NCI-H2107 treated with DMSO at 0.1 percent for 48 hours (cell line): Measurements from ENCODE around the gene CCDC3.

Source experiments
- DNase-seq: peaks from one replicate; lab custom pipeline; 2025; ENCODE audit not compliant: unreplicated experiment; lab: John Stamatoyannopoulos, UW

Gene CCDC3

GRCh38 chr10:12927896-12928295 is 73.6 kb downstream of the CCDC3 start:
- DNase-seq: no peak

DNA sequence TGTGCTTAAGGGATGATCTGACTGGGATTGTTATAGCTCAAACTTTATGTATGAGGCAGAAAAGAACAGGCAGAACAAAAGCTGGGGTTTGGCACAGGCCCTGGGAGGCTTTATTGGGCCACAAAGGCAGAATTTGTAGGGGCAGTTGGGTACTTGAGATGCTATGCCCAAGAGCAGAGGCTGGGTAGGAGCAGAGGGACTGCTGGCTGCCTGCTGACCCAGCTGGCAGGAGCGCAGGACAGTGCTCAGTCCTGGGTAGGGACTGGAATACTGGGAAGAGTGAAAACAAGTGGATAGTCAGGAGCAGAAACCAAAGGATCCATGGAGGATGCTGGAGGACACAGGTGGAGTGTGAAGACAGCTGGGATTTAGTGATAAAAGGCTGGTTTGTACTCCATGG is 75.7 kb downstream of the CCDC3 start:
- no peak for DNase-seq

DNA sequence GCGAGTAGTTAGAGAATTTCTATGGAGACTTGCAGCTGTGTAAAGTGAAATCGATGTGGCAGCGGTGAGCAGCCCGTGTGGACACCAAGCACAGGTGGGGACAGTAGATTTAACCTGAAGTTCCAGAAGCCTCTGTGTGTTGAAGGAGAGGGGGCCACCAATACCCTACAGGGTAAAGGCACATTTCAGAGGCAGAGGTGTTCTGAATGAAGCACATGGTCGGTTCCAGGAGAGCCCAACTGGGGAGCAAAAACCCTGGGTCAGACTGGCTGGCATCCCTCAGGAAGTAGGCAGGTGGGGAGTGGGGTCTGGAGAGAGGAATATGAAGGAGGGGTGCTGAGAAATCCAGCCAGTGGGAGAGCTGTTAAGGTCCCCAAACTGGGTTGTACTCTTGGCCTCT is 76.6 kb downstream of the CCDC3 start:
- DNase-seq: no peak

DNA sequence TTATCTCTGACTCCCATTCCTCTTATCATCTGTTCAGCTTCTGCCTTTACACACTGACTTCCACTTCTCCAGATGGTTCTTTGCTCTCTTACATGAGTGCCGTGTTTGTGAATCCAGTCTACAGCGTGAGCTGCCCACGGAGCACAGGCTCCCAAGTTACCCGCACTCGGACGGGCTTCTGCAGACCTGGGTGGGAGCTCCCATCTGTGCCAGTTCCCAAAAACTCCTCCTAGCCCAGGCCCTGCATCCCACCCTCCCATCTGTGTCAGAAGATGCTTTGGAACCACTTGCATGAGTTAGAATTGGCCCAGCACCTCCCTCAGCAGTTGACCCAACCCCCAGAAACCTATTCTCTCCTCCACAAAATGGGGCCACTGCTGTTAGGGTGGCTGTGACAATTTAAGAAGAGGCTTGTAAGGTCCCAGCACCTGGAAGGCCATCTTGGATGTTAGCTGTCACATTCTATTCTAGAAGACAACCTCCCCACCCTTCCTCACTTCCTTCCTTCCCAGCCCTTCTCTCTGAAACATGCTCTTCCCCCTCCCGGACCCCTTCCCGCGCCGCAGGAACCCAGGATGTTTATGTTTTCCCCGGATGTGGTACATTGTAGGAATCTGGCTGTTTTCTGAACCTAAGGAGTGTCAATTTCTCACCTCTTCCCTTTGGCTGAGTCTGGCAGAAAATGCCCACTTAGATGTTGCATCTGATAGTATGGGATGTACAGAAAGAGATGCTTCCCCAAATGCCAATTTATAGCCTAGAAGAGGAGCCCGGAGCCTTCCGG is 79.2 kb downstream of the CCDC3 start:
- no peak for DNase-seq

DNA sequence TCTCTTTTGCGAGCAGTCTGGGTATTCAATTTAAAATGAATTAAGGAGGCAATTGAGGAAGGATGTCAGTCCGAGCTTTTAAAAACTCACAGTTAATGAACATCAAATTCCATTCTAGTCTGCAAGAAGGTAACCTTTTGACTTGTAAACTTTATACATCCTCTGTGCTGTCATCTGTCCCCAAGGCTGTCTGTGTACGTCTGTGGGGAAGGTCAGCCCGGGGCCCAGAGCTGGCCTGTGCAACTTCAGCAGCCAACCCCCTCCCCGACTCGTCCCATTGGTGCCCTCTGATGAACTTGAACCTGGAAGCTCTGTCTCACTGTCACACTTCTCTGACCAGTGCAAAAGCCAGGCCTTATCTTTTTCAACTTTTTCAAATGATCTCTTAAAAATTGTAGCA is 80.3 kb downstream of the CCDC3 start:
- no peak for DNase-seq

DNA sequence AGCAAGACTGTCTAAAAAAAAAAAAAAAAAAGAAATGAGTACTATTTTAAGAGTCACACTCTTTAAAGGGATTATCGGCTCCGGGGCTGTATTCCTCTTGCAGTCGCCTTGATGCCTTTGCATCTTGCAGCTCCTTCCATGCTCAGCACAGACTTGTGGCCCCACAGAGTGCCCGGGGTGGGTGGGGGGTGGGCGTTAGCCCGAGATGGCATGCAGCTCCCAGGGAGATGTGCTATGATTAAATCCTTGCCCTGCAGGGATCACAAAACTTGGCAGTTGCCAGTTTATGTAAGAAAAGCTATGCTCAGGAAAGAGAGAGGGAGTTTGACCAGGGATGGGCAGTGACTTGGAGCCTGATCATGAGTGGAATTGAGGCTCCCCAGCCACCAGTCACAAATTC is 81.9 kb downstream of the CCDC3 start:
- no peak for DNase-seq

GRCh38 chr10:12916587-12916986 is 84.9 kb downstream of the CCDC3 start:
- DNase-seq: no peak

GRCh38 chr10:12915637-12916168 is 85.8 kb downstream of the CCDC3 start:
- no peak for DNase-seq

DNA sequence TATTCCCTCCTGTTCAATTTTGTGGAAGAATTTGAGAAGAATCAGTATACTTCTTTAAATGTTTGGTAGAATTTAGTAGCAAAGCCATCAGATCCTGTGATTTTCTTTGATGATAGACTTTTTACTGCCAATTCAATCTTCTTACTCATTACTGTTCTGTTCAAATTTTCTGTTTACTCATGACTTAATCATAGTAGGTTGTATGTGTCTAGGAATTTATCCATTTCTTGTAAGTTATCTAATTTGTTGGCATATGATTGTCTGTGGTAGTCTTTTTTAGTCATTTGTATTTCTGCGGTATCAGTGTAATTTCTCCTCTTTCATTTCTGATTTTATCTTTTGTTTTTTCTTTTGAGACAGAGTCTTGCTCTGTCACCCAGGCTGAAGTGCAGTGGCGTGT is 87.4 kb downstream of the CCDC3 start:
- no peak for DNase-seq

GRCh38 chr10:12911795-12912194 is 89.7 kb downstream of the CCDC3 start:
- no peak for DNase-seq

GRCh38 chr10:12910835-12911234 is 90.7 kb downstream of the CCDC3 start:
- DNase-seq: no peak

DNA sequence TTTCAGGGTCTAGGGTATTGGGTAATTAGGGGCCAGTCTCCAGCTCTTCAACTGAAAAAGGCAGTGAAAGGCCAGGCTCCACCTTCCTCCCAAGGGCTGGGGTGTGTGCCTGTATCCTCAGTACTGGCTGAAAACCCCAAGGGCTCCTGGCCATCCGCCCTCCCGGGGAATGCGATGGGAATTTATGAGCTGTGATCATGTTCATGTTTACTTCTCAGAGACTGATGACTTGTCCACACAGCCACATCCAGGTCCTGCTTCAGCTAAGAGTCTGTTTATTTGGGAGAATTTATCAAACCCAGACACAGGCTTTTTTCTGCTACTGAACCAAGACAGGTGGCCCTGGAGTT is 91.7 kb downstream of the CCDC3 start:
- DNase-seq: no peak

GRCh38 chr10:12909182-12909835 is 92.2 kb downstream of the CCDC3 start:
- DNase-seq: no peak

DNA sequence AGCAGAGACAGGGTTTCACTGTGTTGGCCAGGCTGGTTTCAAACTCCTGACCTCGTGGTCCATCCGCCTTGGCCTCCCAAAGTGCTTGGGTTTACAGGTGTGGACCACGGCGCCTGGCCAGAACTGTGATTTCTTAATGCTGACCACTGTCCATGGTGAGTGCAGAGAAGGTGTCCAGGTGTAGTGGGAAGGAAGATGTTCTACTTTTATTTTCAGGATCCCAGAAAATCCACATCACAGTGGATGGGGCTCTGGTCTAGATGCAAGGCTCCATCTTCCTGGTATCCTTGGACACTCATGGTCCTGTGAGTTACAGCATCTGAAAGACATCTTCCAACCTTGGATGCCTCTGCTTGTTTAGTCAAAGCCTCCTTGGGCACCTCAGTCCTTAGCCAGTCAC is 92.7 kb downstream of the CCDC3 start:
- DNase-seq: no peak

GRCh38 chr10:12907656-12908055 is 93.9 kb downstream of the CCDC3 start:
- peak; percentile 39 for DNase-seq

DNA sequence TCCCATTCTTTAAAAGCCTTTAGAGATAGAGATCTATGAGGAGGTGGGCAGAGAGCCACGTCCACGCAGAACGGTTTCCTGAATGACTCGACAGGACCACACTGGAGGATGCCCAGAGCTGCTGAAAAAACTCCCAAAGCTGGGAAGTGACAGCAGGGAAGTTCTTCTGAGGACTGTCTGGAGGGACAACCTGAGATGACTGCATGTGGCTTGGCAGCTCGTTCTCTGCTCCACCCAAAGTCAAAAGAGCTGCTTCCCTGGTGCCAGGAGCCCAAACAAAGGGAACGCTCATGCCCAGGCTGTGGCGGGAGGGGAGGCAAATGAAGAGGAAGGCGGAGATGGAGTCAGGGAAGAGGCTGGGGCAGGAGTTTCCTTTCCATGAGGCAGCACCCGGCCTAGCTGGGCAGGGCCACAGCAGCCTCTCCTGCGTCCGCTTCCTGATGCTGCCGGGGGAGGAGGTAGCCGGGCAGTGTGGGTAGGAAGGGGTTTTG is 95.4 kb downstream of the CCDC3 start:
- no peak for DNase-seq

DNA sequence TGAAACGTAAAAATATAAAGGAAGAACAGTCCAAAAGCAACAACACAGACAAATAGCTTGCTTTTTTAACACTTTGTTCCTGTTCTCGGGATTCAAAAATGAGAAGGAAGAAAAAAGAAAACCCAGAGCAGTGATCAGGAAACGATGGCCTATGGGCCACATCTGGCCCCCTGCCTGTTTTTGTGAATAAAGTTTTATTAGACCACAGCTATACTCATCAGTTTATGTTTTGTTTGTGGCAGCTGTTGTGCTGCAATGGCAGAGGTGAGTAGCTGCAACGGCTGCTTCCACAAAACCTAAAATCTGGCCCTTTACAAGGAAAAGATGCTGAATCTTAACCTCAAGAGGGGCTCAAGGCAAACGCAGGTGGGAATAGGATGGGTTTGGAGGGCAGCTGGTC is 96.4 kb downstream of the CCDC3 start:
- no peak for DNase-seq

DNA sequence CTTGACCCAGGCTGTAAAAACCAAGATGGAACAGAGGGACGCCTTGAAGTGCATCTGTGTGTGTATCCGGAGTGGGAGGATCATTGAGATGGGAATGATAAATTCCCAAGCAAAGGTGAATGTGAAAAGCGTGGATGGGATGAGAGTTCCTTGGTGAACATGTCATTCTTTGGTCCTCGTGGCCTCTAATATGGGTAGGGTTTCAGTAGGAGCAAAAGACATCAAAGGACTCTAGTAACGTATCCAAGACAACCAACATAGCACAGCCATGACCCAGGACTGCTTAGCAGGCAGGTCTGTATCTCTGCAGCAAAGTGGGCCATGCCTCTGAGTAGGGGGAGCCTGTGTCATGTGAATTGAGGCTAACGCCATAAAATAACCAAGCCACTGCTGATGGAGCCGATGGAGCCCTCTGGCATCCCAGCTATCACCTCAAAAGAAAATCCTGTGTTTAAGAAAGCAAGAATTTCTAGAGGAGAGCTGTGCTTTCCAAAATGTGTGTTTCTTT is 98.6 kb downstream of the CCDC3 start:
- no peak for DNase-seq

DNA sequence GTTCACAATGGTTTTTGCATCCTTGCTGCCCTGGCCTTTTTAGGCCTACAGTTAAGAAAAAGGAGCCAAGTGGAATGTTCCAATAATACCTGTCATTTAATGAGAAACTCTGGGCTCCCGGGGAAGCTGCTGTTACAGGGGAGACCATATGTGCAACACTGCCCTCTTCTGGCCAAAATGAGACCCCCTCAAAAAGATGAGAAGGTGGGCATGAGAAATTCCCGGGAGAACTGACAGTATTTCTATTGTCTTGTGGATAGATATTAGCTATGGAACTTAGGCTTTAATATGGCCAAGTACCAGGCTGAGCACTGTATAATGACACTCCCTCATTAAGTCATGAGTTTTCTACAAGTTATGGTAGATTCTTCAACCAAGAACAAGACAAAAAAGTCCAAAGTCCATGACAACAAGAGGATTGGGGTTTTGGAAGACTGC is 99.4 kb downstream of the CCDC3 start:
- peak; percentile 30 for DNase-seq

GRCh38 chr10:12899546-12899945 is 102.0 kb downstream of the CCDC3 start:
- no peak for DNase-seq

GRCh38 chr10:12898271-12898670 is 103.2 kb downstream of the CCDC3 start:
- DNase-seq: no peak

- DNase-seq: no peak
Measured at GRCh38 chr10:12897278-12897677, 104.2 kb downstream of the CCDC3 start.
